Subcutaneous adipose tissue (tissue), 4 donors: Measurements from ENCODE around the gene SF1. TPM values are rescaled to one million over a fixed set of nuclear protein-coding genes. Genes with fewer than 3 reads are reported as not detected.

Source experiments
- total RNA-seq, 4 donors: library from RNA; depleted of rRNA; stranded (reverse); fragments of >200 nt; gene quantifications; one replicate each; pipeline ENCODE4 v1.1.0, GENCODE V29; 2016
- TF ChIP-seq, protein P1 (sequence below): fragments of 450-650 bp; IDR thresholded peaks from one replicate; pipeline ENCODE4 v1.5.1; 2016; ENCODE audit warnings: low read depth, mild to moderate bottlenecking, control low read depth, antibody characterized with exemption, moderate library complexity

Gene SF1
- total RNA-seq, 4 donors from 2014 or later = 215 to 388 (median 273) TPM

DNA sequence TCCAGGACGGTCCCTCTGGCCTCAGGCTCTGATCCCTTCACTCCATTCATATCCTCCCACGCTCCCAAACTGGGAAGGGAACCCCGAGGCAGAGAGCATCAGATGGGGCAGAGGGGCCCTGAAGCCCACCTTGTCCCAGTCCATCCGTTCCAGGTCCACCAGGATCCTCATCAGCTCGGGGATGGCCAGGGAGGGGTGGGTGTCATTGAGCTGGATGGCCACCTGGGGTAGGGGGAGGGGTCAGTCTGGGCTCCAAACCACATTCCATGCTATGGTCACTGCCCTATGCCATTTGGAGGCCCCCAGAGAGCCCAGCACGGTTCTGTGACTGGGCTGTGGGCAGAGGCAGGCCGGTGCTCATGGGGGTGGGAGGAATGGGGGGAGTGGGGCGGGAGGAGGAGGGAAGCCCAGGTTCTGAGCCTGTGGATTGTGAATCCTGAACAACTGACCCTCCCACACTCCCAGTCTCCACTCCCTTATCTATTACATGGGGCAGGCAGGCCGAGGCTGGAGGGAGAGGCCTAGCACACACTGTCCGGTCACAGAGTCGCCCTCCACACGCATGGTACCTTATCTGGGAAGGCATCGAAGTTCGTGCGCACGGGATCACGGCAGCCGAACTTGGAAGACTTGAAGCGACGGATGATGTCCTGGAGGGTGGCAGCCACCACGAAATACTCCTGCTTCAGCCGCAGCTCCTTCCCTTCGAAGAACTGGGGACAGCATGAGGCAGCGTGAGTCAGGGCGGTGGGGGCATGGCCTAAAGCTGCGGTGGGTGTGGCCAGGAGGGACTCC, 24.0 kb downstream of the SF1 start:
- TF ChIP-seq, protein P1, sequence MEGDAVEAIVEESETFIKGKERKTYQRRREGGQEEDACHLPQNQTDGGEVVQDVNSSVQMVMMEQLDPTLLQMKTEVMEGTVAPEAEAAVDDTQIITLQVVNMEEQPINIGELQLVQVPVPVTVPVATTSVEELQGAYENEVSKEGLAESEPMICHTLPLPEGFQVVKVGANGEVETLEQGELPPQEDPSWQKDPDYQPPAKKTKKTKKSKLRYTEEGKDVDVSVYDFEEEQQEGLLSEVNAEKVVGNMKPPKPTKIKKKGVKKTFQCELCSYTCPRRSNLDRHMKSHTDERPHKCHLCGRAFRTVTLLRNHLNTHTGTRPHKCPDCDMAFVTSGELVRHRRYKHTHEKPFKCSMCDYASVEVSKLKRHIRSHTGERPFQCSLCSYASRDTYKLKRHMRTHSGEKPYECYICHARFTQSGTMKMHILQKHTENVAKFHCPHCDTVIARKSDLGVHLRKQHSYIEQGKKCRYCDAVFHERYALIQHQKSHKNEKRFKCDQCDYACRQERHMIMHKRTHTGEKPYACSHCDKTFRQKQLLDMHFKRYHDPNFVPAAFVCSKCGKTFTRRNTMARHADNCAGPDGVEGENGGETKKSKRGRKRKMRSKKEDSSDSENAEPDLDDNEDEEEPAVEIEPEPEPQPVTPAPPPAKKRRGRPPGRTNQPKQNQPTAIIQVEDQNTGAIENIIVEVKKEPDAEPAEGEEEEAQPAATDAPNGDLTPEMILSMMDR = no peak

DNA sequence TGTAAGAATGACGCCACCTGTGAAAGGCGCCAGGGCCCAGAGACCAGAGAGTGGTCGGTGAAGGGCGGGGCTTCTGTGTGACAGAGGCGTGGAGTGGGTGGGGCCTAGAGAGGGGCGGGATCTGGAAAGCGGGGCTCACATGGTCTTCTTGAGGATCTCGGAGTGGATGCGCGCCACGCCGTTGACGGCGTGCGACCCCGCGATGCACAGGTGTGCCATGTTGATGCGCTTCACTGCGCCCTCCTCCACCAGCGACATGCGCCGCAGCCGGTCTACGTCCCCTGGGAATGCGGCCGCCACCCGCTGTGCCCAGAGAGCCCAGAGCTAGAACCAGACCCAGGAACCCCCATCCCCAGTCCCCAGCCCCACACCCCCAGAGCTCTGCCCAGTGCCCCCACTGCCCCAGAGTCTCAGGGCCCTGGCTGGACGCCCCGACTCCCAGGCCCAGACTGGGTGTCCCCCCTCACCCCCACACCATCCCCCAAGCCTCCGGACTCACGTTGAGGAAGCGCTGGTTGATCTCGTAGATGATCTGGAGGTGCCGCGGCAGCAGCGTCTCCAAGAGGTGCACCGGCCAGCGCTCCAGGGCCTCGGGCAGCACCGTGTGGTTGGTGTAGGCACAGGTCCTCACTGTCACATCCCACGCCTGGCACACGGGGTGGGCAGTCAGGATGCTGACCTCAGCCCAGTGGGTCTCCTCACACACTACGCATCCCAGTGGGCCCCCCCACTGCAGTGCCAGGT, 24.8 kb downstream of the SF1 start:
- TF ChIP-seq, protein P1 = no peak

DNA sequence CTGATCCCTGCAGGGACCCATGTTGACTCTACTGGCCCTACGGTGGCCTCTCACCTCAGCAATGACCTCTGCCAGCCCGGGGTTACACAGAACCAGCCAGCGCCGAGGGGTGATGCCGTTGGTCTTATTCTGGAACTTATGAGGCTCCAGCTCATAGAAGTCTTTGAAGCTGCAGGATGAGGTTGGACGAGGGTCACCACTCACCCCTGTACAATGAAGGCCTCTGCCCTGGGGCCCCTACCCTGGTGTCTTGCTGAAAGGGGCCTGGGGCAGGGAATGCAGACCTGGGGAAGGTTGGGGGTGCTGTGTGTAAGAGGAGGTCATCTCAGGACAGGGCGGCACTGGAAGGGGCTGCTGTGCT, 25.3 kb downstream of the SF1 start:
- TF ChIP-seq, protein P1 = no peak

DNA sequence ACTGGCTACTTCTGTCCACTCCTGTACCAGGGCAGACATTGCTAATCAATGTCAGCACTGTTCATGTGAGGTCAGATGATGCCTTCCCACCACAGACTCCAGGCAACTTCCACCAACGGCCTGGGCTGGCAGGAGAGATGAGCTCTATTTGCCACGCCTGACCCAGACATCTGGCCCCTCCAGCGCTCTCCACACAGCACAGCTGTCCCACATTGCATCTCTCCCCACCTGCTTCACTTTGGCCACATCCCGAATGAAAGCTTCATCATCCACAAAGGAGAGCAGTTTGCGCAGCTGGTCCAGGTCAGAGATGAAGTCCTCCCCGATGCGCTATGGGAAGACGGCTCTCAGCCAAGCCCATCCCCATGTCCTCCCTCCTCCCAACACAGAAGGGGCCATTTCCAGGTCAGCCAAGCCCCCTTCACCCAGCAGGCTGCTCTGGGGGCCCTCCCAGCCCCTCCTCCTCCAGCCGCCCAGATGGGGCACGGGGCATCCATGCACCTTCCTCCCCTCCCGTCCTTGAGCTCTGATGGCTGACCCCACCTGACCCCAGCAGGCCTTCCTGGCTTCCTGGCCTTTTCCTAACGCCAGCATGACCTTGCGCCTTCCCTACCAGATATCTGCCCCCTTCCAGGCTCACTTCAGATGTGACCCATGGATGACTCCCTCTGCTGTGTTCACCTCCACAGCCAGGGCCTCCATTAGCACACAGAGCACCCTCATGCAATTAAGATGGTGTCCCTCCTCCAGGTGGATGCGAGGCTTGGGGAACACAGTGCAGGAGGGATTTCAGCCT, 26.0 kb downstream of the SF1 start:
- TF ChIP-seq, protein P1 = no peak

DNA sequence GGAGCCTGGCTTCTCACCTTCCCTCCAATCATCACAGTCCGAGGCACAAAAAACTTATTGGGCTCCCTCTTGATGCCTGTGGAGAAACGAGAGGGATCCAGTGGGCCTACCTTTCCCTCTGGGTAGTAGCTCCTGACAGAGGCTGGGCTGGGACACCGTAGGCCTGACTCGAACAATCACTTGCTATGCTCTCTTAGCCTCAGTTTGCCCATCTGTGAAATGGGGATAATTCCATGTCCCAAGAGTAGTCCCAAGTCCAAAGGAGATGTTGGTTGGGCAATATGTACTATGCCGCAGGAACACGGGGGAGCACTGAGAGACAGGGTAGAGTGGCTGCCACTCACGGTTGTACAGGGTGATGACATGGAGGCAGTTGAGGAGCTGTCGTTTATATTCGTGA, 26.8 kb downstream of the SF1 start:
- TF ChIP-seq, protein P1 = no peak

- TF ChIP-seq, protein P1 = no peak
These were observed 27.2 kb downstream of the SF1 start for GRCh38 chr11:64751136-64751535.
